Smooth muscle cell (in vitro differentiated cells): Measurements from ENCODE around the gene NFIA. TPM values are rescaled to one million over a fixed set of nuclear protein-coding genes. Genes with fewer than 3 reads are reported as not detected.

Source experiments
- DNase-seq: peaks from one replicate; lab custom pipeline; 2025; ENCODE audit not compliant: unreplicated experiment; lab: John Stamatoyannopoulos, UW
- H2AFZ ChIP-seq: fragments of 200-600 bp; sonication (generic); 2 replicates; pipeline ENCODE4 v1.6.0; 2016; ENCODE audit warnings: antibody characterized with exemption, low read depth, mild to moderate bottlenecking
- H3F3A ChIP-seq: fragments of 200-600 bp; sonication (generic); 2 replicates; pipeline ENCODE4 v1.6.0; 2017; ENCODE audit warnings: antibody characterized with exemption, low read depth
- H3K27ac ChIP-seq: fragments of 200-600 bp; sonication (generic); 2 replicates; pipeline ENCODE4 v1.5.1; 2016; ENCODE audit warnings: low read depth, mild to moderate bottlenecking
- H3K27me3 ChIP-seq: fragments of 200-600 bp; sonication (generic); 2 replicates; pipeline ENCODE4 v1.6.1; 2016; ENCODE audit warnings: low read depth, mild to moderate bottlenecking
- H3K36me3 ChIP-seq: fragments of 200-600 bp; sonication (generic); 2 replicates; pipeline ENCODE4 v1.5.1; 2016; ENCODE audit warnings: low read depth
- H3K4me1 ChIP-seq: fragments of 200-600 bp; sonication (generic); 2 replicates; pipeline ENCODE4 v1.5.1; 2016; ENCODE audit warnings: low read depth
- H3K4me2 ChIP-seq: fragments of 200-600 bp; sonication (generic); 2 replicates; pipeline ENCODE4 v1.6.0; 2016; ENCODE audit warnings: mild to moderate bottlenecking
- H3K4me3 ChIP-seq: fragments of 200-600 bp; sonication (generic); 2 replicates; pipeline ENCODE4 v1.5.1; 2016; ENCODE audit warnings: mild to moderate bottlenecking
- H3K79me2 ChIP-seq: fragments of 200-600 bp; sonication (generic); 2 replicates; pipeline ENCODE4 v1.6.0; 2016; ENCODE audit warnings: low read depth, mild to moderate bottlenecking
- H3K9ac ChIP-seq: fragments of 200-600 bp; sonication (generic); 2 replicates; pipeline ENCODE4 v1.6.0; 2016; ENCODE audit warnings: low read depth
- H3K9me3 ChIP-seq: fragments of 200-600 bp; sonication (generic); replicated peaks from 2 replicates; pipeline ENCODE4 v1.5.1; 2016; ENCODE audit warnings: low read depth
- H4K20me1 ChIP-seq: fragments of 200-600 bp; sonication (generic); 2 replicates; pipeline ENCODE4 v1.6.0; 2016; ENCODE audit warnings: low read depth
- WGBS: methylation state at CpG from one replicate; pipeline ENCODE4 v1.1.7; 2016; ENCODE audit warnings: low lambda C conversion rate; 5-methylcytosine and 5-hydroxymethylcytosine counted together
- polyA plus RNA-seq: library from polyadenylated mRNA; unstranded; fragments of >200 nt; fragmentation: Nextera tagmentation; extraction: Ambion mirVana; gene quantifications from 2 replicates; pipeline ENCODE4 v1.2.1, GENCODE V29; 2016
- total RNA-seq: library from RNA; depleted of rRNA; stranded (reverse); fragments of >200 nt; gene quantifications from 2 replicates; pipeline ENCODE4 v1.2.3, GENCODE V29; 2014
- TF ChIP-seq, protein P1 (sequence below): fragments of 200-600 bp; sonication (generic); IDR thresholded peaks from 2 replicates; pipeline ENCODE4 v1.5.1; 2017; ENCODE audit warnings: borderline replicate concordance, mild to moderate bottlenecking, antibody characterized with exemption; ENCODE audit not compliant: insufficient read depth, poor library complexity, severe bottlenecking

NFIA gene
- total and polyA plus RNA-seq, 2 experiments from 2014 or later, result 5.0 to 6.2 TPM

DNA sequence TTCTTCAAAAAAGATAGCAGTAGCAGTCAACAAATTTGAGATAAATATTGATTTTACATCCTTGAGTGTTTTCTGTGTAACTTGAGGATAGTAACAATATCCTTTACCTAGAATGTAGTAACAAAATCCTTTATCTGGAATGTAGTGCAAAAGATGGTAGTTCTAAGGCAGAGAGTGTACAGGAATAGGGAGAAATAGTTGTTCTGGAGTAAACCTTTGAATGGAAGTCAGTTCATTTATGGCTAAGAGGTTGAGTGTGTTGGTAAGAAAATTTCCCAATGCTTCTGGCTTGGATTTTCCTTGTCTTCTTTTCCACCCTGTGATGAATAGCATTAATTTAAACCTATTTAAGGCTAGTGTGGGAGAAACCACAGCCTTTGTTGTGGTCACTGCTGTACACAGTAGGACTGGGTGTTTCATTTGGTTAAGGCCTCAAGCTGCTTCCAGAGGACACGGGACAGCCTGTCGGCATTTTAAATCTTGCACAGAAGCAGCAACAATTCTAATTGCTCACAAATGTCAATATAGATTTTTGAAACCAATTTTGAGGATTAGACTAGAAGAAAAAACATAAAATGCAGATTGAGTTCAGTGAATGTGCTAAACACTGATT is 11.3 kb downstream of the NFIA start:
- Histone ChIP-seq H3K27me3 (no peaks in the 10 kb centered on the region), H3K79me2 (no peaks in the 10 kb centered on the region), H4K20me1 (peaks cover 5% of the 10 kb centered on the region), H3K9ac (no peak overlapping the region), H3K4me1 (peaks cover 13% of the 10 kb centered on the region), H3K36me3 (peaks cover 2% of the 10 kb centered on the region), H3K27ac (no peak overlapping the region), H3K9me3 (no peaks in the 10 kb centered on the region), H3K4me3 (no peak overlapping the region), H3F3A (no peaks in the 10 kb centered on the region), H3K4me2 (peak overlapping the region; percentile 47), H2AFZ (no peak overlapping the region)
- WGBS, result 22% methylated on average over 2 of the region's 2 CpGs
- TF ChIP-seq, protein P1, sequence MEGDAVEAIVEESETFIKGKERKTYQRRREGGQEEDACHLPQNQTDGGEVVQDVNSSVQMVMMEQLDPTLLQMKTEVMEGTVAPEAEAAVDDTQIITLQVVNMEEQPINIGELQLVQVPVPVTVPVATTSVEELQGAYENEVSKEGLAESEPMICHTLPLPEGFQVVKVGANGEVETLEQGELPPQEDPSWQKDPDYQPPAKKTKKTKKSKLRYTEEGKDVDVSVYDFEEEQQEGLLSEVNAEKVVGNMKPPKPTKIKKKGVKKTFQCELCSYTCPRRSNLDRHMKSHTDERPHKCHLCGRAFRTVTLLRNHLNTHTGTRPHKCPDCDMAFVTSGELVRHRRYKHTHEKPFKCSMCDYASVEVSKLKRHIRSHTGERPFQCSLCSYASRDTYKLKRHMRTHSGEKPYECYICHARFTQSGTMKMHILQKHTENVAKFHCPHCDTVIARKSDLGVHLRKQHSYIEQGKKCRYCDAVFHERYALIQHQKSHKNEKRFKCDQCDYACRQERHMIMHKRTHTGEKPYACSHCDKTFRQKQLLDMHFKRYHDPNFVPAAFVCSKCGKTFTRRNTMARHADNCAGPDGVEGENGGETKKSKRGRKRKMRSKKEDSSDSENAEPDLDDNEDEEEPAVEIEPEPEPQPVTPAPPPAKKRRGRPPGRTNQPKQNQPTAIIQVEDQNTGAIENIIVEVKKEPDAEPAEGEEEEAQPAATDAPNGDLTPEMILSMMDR, result no peak
- DNase-seq, result no peak

DNA sequence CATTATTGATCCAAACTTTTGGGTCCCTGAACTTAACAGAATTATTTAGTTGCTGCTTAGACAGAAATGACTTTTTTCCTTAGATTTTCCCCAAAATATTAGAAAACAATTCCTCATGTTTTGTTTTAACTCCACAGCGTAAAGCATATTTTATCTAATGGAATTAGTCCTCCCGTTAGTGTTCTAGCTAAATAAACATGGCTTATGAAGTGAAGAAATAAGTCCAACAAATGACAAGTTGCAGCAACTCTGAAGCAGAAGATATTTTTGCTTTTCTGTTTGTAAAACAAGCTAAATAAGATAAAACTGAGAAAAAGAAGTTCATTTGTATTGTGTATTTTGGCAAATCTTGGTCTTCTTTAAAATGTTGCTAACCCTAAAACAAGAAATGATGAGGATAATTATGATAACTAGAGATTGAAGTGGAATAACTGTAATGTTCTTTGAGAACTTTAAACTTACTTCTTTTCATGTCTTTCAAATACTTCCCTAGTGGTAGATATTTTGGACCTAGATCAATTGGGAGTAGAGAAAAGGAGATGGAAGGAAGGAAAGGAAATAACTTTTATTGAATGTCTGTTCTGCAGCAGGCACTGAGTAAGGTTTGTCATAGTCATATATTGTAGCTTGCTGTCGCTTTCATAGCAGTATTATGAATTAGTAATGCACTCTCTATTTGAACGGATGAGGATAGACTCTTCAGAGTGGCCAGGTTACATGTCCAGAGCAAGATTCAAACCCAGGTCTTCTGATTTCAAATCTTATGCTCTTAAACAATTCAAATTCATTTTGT is 12.5 kb downstream of the NFIA start:
- H3K79me2 ChIP-seq, result no peaks in the 10 kb centered on the region
- H3F3A ChIP-seq, result no peaks in the 10 kb centered on the region
- H4K20me1 ChIP-seq, result peaks cover 5% of the 10 kb centered on the region
- no peak overlapping the region for H3K27ac ChIP-seq
- H3K4me3 ChIP-seq, result no peak overlapping the region
- no peaks in the 10 kb centered on the region for H3K9me3 ChIP-seq
- WGBS, result 72% methylated on average over 4 of the region's 4 CpGs
- no peaks in the 10 kb centered on the region for H3K27me3 ChIP-seq
- H3K4me1 ChIP-seq, result peaks cover 13% of the 10 kb centered on the region
- no peaks in the 10 kb centered on the region for H3K36me3 ChIP-seq
- H3K9ac ChIP-seq, result no peak overlapping the region
- no peak for DNase-seq
- H3K4me2 ChIP-seq, result peak overlapping the region; percentile 47
- no peak overlapping the region for H2AFZ ChIP-seq
- TF ChIP-seq, protein P1, result no peak

DNA sequence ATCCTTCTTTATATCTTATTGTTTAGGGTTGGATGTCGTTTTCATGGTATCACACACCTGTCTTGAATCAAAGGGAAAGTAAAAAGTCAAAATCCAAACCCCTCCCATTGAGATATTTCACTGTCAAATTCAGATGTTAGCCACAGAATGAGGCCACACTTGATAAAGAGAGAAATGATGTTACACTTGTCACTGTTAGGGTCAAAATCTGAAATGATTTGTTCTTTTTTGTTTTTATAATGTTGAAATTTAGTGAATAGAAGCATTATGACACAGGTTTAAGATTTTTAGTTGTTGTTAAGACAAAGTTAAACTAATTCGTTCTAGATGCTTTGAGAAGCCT is 13.1 kb downstream of the NFIA start:
- Histone ChIP-seq H3K27ac (no peak overlapping the region), H3K79me2 (no peaks in the 10 kb centered on the region), H3F3A (no peaks in the 10 kb centered on the region), H2AFZ (no peak overlapping the region), H3K9ac (no peak overlapping the region), H4K20me1 (peaks cover 5% of the 10 kb centered on the region), H3K9me3 (no peaks in the 10 kb centered on the region), H3K4me3 (no peak overlapping the region), H3K27me3 (no peaks in the 10 kb centered on the region), H3K36me3 (no peaks in the 10 kb centered on the region), H3K4me1 (peaks cover 13% of the 10 kb centered on the region), H3K4me2 (no peak overlapping the region)
- DNase-seq, result no peak
- WGBS, result 88% methylated on average over 2 of the region's 2 CpGs
- TF ChIP-seq, protein P1, result no peak
